ENCODE data around the gene HES3. TPM values are rescaled to one million over a fixed set of nuclear protein-coding genes. Genes with fewer than 3 reads are reported as not detected.
A peak's percentile ranks its signal among the peaks of the same experiment; 100 is the strongest.

HES3 gene
- total and polyA plus RNA-seq, 2 of the 4 experiments (the other 2 are of a cell fraction): not detected

DNA sequence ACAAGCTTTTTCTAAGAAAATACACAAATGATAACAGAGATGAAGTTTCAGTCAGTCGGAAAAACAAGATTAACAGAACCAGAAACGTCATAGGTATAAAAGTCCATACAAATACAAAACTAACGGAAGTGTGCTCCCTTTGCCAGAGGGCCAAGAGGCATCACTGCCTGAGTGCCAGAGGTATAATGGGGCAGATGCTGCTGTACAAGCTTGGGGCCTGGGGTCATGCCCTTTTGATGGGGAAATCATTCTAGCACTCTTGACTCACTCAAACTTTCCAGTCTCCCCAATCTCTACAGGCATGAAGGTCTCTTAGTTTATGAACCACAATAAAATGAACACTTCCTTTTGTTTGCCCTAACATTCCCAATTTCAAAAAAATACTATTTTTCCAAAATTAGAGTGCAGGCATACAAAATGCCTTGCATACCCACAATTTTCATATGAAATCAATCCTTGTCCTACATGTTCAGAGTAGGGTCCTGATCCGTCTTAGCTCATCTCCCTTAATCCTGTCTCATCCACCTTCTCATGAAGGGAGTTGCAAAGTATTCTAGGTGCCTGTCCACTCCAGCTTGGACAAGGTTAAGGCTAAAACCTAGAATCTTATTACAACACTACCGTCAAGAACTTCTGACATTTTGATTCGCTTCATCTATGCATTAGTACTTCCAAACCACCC is 46.1 kb upstream of the HES3 start:
- Histone ChIP-seq H4K91ac (ENCODE audit: insufficient read depth, low read depth, low read length) (no peak overlapping the region), H2AK9ac (replicated peaks; ENCODE audit: low read depth, low read length, poor library complexity) (no peak overlapping the region), H2BK20ac (ENCODE audit: low read depth, low read length) (no peak overlapping the region), H3K14ac (replicated peaks; ENCODE audit: low read depth, low read length) (peak overlapping the region; percentile 69; the same call in 1 of the 2 replicates), H3K4me2 (ENCODE audit: low read depth, low read length) (peak overlapping the region; percentile 95), H3K36me3 (ENCODE audit: control insufficient read depth, insufficient read depth, low read length) (peaks cover 21% of the 10 kb centered on the region), H3K4ac (ENCODE audit: low read depth, low read length) (no peak overlapping the region), H4K5ac (ENCODE audit: low read depth, low read length) (no peak overlapping the region), H4K20me1 (ENCODE audit: insufficient read depth, low read length) (peaks cover 26% of the 10 kb centered on the region; the same call in 1 of the 2 replicates), H2AFZ (replicated peaks; ENCODE audit: low read length, poor library complexity) (no peak overlapping the region), H3K4me3 (ENCODE audit: insufficient read depth, low read depth, low read length) (peak overlapping the region; percentile 70), H3K18ac (ENCODE audit: low read depth, low read length) (no peak overlapping the region), H2BK120ac (ENCODE audit: low read depth, low read length) (no peak overlapping the region), H3K27me3 (ENCODE audit: control insufficient read depth, insufficient read depth, low read length) (no peaks in the 10 kb centered on the region), H3K9ac (ENCODE audit: low read depth, low read length) (peak overlapping the region; percentile 79), H3K27ac (ENCODE audit: insufficient read depth, low read length) (no peak overlapping the region), H2BK5ac (ENCODE audit: low read depth, low read length, poor library complexity, severe bottlenecking) (no peak overlapping the region), H3K4me1 (ENCODE audit: control insufficient read depth, insufficient read depth, low read length) (peaks cover 4% of the 10 kb centered on the region; the same call in 1 of the 2 replicates), H3K56ac (ENCODE audit: extremely low read depth, insufficient read depth, low read length) (no peak overlapping the region), H3K79me1 (ENCODE audit: low read depth in 1 of 2, low read length in 2 of 2) (peaks cover 11 to 48% of the 10 kb centered on the region in 2 experiments), H3K9me3 (ENCODE audit: control insufficient read depth, insufficient read depth, low read length) (no peaks in the 10 kb centered on the region), H3K23ac (ENCODE audit: low read depth, low read length) (peak overlapping the region; percentile 84; the same call in 1 of the 2 replicates), H4K8ac (ENCODE audit: low read depth in 2 of 2, low read length in 2 of 2) (no peak overlapping the region), H2BK15ac (ENCODE audit: low read depth, low read length) (no peak overlapping the region), H3K9me1 (ENCODE audit: insufficient read depth, low read length) (peaks cover 11% of the 10 kb centered on the region), H2AK5ac (ENCODE audit: low read depth, low read length) (no peak overlapping the region)
- TSS peak; percentile 39 for BruUV-seq (replicated peaks)
- DNase-seq: no peak
- ATAC-seq (ENCODE audit: low read depth): no peak
- in situ Hi-C loops (cut with MboI; ENCODE audit: low sequenced_read_pairs) (no loop called here), intact Hi-C loops (cut with micrococcal nuclease) (loop anchor here (2.0 to 5.0 kb wide), 2 partner anchors 37 to 81 kb away; partner anchors contain the start of gene ICMT), dilution Hi-C loops (cut with HindIII; ENCODE audit: low sequenced_read_pairs, unreplicated experiment) (no loop called here)
- ChIA-PET CTCF (interaction anchor here (1.3 kb wide), 1 partner anchor 13 kb away, joined by 5 read pairs; no protein-coding TSS in a partner anchor), POLR2A (ENCODE audit: unreplicated experiment) (no interaction called here)
- TF ChIP-seq POLR2A (IDR thresholded peaks at IDR 0.05; ENCODE audit: low read depth, low read length) (no peak), FOS (IDR thresholded peaks at IDR 0.05; ENCODE audit: low read depth, low read length) (no peak), RCOR1 (IDR thresholded peaks at IDR 0.05; ENCODE audit: insufficient replicate concordance, low read length) (no peak), CEBPB (IDR thresholded peaks at IDR 0.05; ENCODE audit: low read depth, low read length) (no peak), NFE2L2 (IDR thresholded peaks at IDR 0.05; ENCODE audit: low read depth, low read length) (no peak), MXI1 (IDR thresholded peaks at IDR 0.05; ENCODE audit: borderline replicate concordance, low read depth, low read length) (no peak)
- 83% methylated on average over 1 of the region's 6 CpGs; no CpG with 5 or more reads in 1 of the 2 experiments for WGBS, 2 experiments (ENCODE audit: extremely low coverage in 2 of 2, insufficient read length in 1 of 2)

All from IMR-90 (cell line).